ENCODE data around the gene USP10.

The USP10 gene

GRCh38 chr16:84661418-84662060 is 38.3 kb upstream of the USP10 start:
- Histone ChIP-seq H3K4me1 (ENCODE audit: control insufficient read depth, insufficient read depth, low read length) (no peaks in the 10 kb centered on the region; the same call in 1 of the 2 replicates), H3K27ac (ENCODE audit: low read length) (no peak overlapping the region), H3K9me3 (ENCODE audit: control insufficient read depth, insufficient read depth, low read length) (no peaks in the 10 kb centered on the region), H3K27me3 (ENCODE audit: control insufficient read depth, insufficient read depth, low read length) (no peaks in the 10 kb centered on the region), H3K36me3 (ENCODE audit: control insufficient read depth, insufficient read depth, low read length) (peaks cover 26% of the 10 kb centered on the region), H3K4me3 (ENCODE audit: low read length) (no peak overlapping the region)
- DNase-seq (ENCODE audit: low read depth, low spot score) = no peak
- WGBS (ENCODE audit: insufficient coverage, insufficient read length) = no CpG with 5 or more reads among the region's 51 CpGs

GRCh38 chr16:84662471-84662870 is 37.3 kb upstream of the USP10 start:
- H3K4me1 ChIP-seq (ENCODE audit: control insufficient read depth, insufficient read depth, low read length) = no peaks in the 10 kb centered on the region
- H3K27ac ChIP-seq (ENCODE audit: low read length) = no peak overlapping the region
- no peaks in the 10 kb centered on the region for H3K27me3 ChIP-seq (ENCODE audit: control insufficient read depth, insufficient read depth, low read length)
- no peak overlapping the region for H3K4me3 ChIP-seq (ENCODE audit: low read length)
- WGBS (ENCODE audit: insufficient coverage, insufficient read length) = no CpG with 5 or more reads among the region's 9 CpGs
- no peak for DNase-seq (ENCODE audit: low read depth, low spot score)
- peaks cover 18% of the 10 kb centered on the region for H3K36me3 ChIP-seq (ENCODE audit: control insufficient read depth, insufficient read depth, low read length)
- no peaks in the 10 kb centered on the region for H3K9me3 ChIP-seq (ENCODE audit: control insufficient read depth, insufficient read depth, low read length)

GRCh38 chr16:84663433-84664101 is 36.2 kb upstream of the USP10 start:
- Histone ChIP-seq H3K4me1 (ENCODE audit: control insufficient read depth, insufficient read depth, low read length) (peaks cover 2% of the 10 kb centered on the region; the same call in 1 of the 2 replicates), H3K4me3 (ENCODE audit: low read length) (no peak overlapping the region), H3K9me3 (ENCODE audit: control insufficient read depth, insufficient read depth, low read length) (no peaks in the 10 kb centered on the region), H3K27me3 (ENCODE audit: control insufficient read depth, insufficient read depth, low read length) (no peaks in the 10 kb centered on the region), H3K36me3 (ENCODE audit: control insufficient read depth, insufficient read depth, low read length) (peaks cover 12% of the 10 kb centered on the region), H3K27ac (ENCODE audit: low read length) (no peak overlapping the region)
- no CpG with 5 or more reads among the region's 9 CpGs for WGBS (ENCODE audit: insufficient coverage, insufficient read length)
- no peak for DNase-seq (ENCODE audit: low read depth, low spot score)

GRCh38 chr16:84665359-84665758 is 34.4 kb upstream of the USP10 start:
- no peak overlapping the region for H3K27ac ChIP-seq (ENCODE audit: low read length)
- no peaks in the 10 kb centered on the region for H3K27me3 ChIP-seq (ENCODE audit: control insufficient read depth, insufficient read depth, low read length)
- DNase-seq (ENCODE audit: low read depth, low spot score) = no peak
- no peak overlapping the region for H3K4me3 ChIP-seq (ENCODE audit: low read length)
- H3K4me1 ChIP-seq (ENCODE audit: control insufficient read depth, insufficient read depth, low read length) = peaks cover 2% of the 10 kb centered on the region; the same call in 1 of the 2 replicates
- H3K36me3 ChIP-seq (ENCODE audit: control insufficient read depth, insufficient read depth, low read length) = peaks cover 7% of the 10 kb centered on the region
- no peaks in the 10 kb centered on the region for H3K9me3 ChIP-seq (ENCODE audit: control insufficient read depth, insufficient read depth, low read length)
- WGBS (ENCODE audit: insufficient coverage, insufficient read length) = no CpG with 5 or more reads among the region's 2 CpGs

GRCh38 chr16:84665843-84666242 is 34.0 kb upstream of the USP10 start:
- Histone ChIP-seq H3K4me1 (ENCODE audit: control insufficient read depth, insufficient read depth, low read length) (peaks cover 2% of the 10 kb centered on the region; the same call in 1 of the 2 replicates), H3K27ac (ENCODE audit: low read length) (no peak overlapping the region), H3K4me3 (ENCODE audit: low read length) (no peak overlapping the region), H3K9me3 (ENCODE audit: control insufficient read depth, insufficient read depth, low read length) (no peaks in the 10 kb centered on the region), H3K36me3 (ENCODE audit: control insufficient read depth, insufficient read depth, low read length) (peaks cover 7% of the 10 kb centered on the region), H3K27me3 (ENCODE audit: control insufficient read depth, insufficient read depth, low read length) (no peaks in the 10 kb centered on the region)
- no CpG with 5 or more reads among the region's 7 CpGs for WGBS (ENCODE audit: insufficient coverage, insufficient read length)
- no peak for DNase-seq (ENCODE audit: low read depth, low spot score)

- Histone ChIP-seq H3K9me3 (ENCODE audit: control insufficient read depth, insufficient read depth, low read length) (no peaks in the 10 kb centered on the region), H3K27me3 (ENCODE audit: control insufficient read depth, insufficient read depth, low read length) (no peaks in the 10 kb centered on the region), H3K4me3 (ENCODE audit: low read length) (no peak overlapping the region), H3K4me1 (ENCODE audit: control insufficient read depth, insufficient read depth, low read length) (peaks cover 2% of the 10 kb centered on the region; the same call in 1 of the 2 replicates), H3K36me3 (ENCODE audit: control insufficient read depth, insufficient read depth, low read length) (no peaks in the 10 kb centered on the region), H3K27ac (ENCODE audit: low read length) (no peak overlapping the region)
- no CpG with 5 or more reads among the region's 16 CpGs for WGBS (ENCODE audit: insufficient coverage, insufficient read length)
- DNase-seq (ENCODE audit: low read depth, low spot score) = no peak
Measured at GRCh38 chr16:84667600-84668309, 32.0 kb upstream of the USP10 start.

- Histone ChIP-seq H3K4me1 (ENCODE audit: control insufficient read depth, insufficient read depth, low read length) (peaks cover 2% of the 10 kb centered on the region; the same call in 1 of the 2 replicates), H3K36me3 (ENCODE audit: control insufficient read depth, insufficient read depth, low read length) (no peaks in the 10 kb centered on the region), H3K27ac (ENCODE audit: low read length) (no peak overlapping the region), H3K9me3 (ENCODE audit: control insufficient read depth, insufficient read depth, low read length) (no peaks in the 10 kb centered on the region), H3K4me3 (ENCODE audit: low read length) (no peak overlapping the region), H3K27me3 (ENCODE audit: control insufficient read depth, insufficient read depth, low read length) (no peaks in the 10 kb centered on the region)
- WGBS (ENCODE audit: insufficient coverage, insufficient read length) = no CpG with 5 or more reads among the region's 12 CpGs
- no peak for DNase-seq (ENCODE audit: low read depth, low spot score)
Measured at GRCh38 chr16:84670063-84670462, 29.7 kb upstream of the USP10 start.

- peaks cover 2% of the 10 kb centered on the region; the same call in 1 of the 2 replicates for H3K4me1 ChIP-seq (ENCODE audit: control insufficient read depth, insufficient read depth, low read length)
- DNase-seq (ENCODE audit: low read depth, low spot score) = peak; percentile 54
- H3K27ac ChIP-seq (ENCODE audit: low read length) = no peak overlapping the region
- no peaks in the 10 kb centered on the region for H3K27me3 ChIP-seq (ENCODE audit: control insufficient read depth, insufficient read depth, low read length)
- no peak overlapping the region for H3K4me3 ChIP-seq (ENCODE audit: low read length)
- no CpG with 5 or more reads among the region's 26 CpGs for WGBS (ENCODE audit: insufficient coverage, insufficient read length)
- no peaks in the 10 kb centered on the region for H3K9me3 ChIP-seq (ENCODE audit: control insufficient read depth, insufficient read depth, low read length)
- no peaks in the 10 kb centered on the region for H3K36me3 ChIP-seq (ENCODE audit: control insufficient read depth, insufficient read depth, low read length)
Measured at GRCh38 chr16:84672276-84673202, 27.3 kb upstream of the USP10 start.

GRCh38 chr16:84673203-84673535 is 26.6 kb upstream of the USP10 start:
- H3K4me3 ChIP-seq (ENCODE audit: low read length) = no peak overlapping the region
- no peaks in the 10 kb centered on the region for H3K36me3 ChIP-seq (ENCODE audit: control insufficient read depth, insufficient read depth, low read length)
- H3K27ac ChIP-seq (ENCODE audit: low read length) = no peak overlapping the region
- H3K9me3 ChIP-seq (ENCODE audit: control insufficient read depth, insufficient read depth, low read length) = no peaks in the 10 kb centered on the region
- WGBS (ENCODE audit: insufficient coverage, insufficient read length) = no CpG with 5 or more reads among the region's 3 CpGs
- no peak for DNase-seq (ENCODE audit: low read depth, low spot score)
- H3K27me3 ChIP-seq (ENCODE audit: control insufficient read depth, insufficient read depth, low read length) = no peaks in the 10 kb centered on the region
- H3K4me1 ChIP-seq (ENCODE audit: control insufficient read depth, insufficient read depth, low read length) = no peaks in the 10 kb centered on the region; the same call in 1 of the 2 replicates

GRCh38 chr16:84673561-84673960 is 26.2 kb upstream of the USP10 start:
- H3K4me1 ChIP-seq (ENCODE audit: control insufficient read depth, insufficient read depth, low read length) = no peaks in the 10 kb centered on the region
- H3K27ac ChIP-seq (ENCODE audit: low read length) = no peak overlapping the region
- H3K27me3 ChIP-seq (ENCODE audit: control insufficient read depth, insufficient read depth, low read length) = no peaks in the 10 kb centered on the region
- no peak for DNase-seq (ENCODE audit: low read depth, low spot score)
- no CpG with 5 or more reads among the region's 3 CpGs for WGBS (ENCODE audit: insufficient coverage, insufficient read length)
- H3K4me3 ChIP-seq (ENCODE audit: low read length) = no peak overlapping the region
- H3K36me3 ChIP-seq (ENCODE audit: control insufficient read depth, insufficient read depth, low read length) = no peaks in the 10 kb centered on the region
- no peaks in the 10 kb centered on the region for H3K9me3 ChIP-seq (ENCODE audit: control insufficient read depth, insufficient read depth, low read length)
